ENCODE results near the gene AGAP1. TPM values are rescaled to one million over a fixed set of nuclear protein-coding genes. Genes with fewer than 3 reads are reported as not detected.

Gene AGAP1
- total RNA-seq, 1 experiment from 2014 or later, result 25.8 TPM

GRCh38 chr2:235836491-235836911, 342.7 kb downstream of the AGAP1 start:
- H2BK20ac ChIP-seq (ENCODE audit: low read depth, low read length, poor library complexity, severe bottlenecking), result no peak overlapping the region
- no peaks in the 10 kb centered on the region for H3K27me3 ChIP-seq (ENCODE audit: insufficient read depth, low read length)
- H4K91ac ChIP-seq (ENCODE audit: insufficient read length, low read depth, low read length), result no peak overlapping the region
- no CpG with 5 or more reads among the region's 7 CpGs for WGBS (ENCODE audit: extremely low coverage, insufficient read length, low lambda C conversion rate)
- no peak overlapping the region for H2AK5ac ChIP-seq (ENCODE audit: insufficient read length, low read length)
- no peak for TF ChIP-seq CTCF (conservative IDR thresholded peaks at IDR 0.05)
- Mint-ChIP-seq H3K36me3 (ENCODE audit: insufficient read depth in 1 of 3, low read depth in 3 of 3) (no peaks in the 10 kb centered on the region), H3K27ac (peak overlapping the region; percentile 20 to 73 (median 64); a peak in 2 of 7 replicates), H3K9me3 (no peaks in the 10 kb centered on the region), H3K4me1 (peaks cover 11 to 20% of the 10 kb centered on the region in 2 experiments), H3K4me3 (no peak overlapping the region), H3K27me3 (ENCODE audit: low read depth) (no peaks in the 10 kb centered on the region)
- no peak overlapping the region for H2BK5ac ChIP-seq (ENCODE audit: insufficient read length, low read length)
- H3K18ac ChIP-seq (ENCODE audit: insufficient read length, low read depth, low read length), result no peak overlapping the region
- H3K9me3 ChIP-seq (ENCODE audit: control insufficient read depth, low read depth, low read length), result no peaks in the 10 kb centered on the region
- no peak overlapping the region for H2BK12ac ChIP-seq (ENCODE audit: insufficient read length, low read depth, low read length)
- H3K79me1 ChIP-seq (ENCODE audit: insufficient read depth, low read depth, low read length, poor library complexity, severe bottlenecking), result no peaks in the 10 kb centered on the region
- no peak overlapping the region for H3K27ac ChIP-seq (ENCODE audit: insufficient read length, low read depth, low read length)
- H4K5ac ChIP-seq (ENCODE audit: insufficient read length, low read depth, low read length), result no peak overlapping the region
- H3K14ac ChIP-seq (ENCODE audit: insufficient read depth, low read length), result no peak overlapping the region
- no peak for DNase-seq
- no peaks in the 10 kb centered on the region for H3K23me2 ChIP-seq (ENCODE audit: insufficient read length, low read depth, low read length, poor library complexity, severe bottlenecking)
- no peak overlapping the region for H3K56ac ChIP-seq (ENCODE audit: insufficient read length, low read depth, low read length)
- H4K20me1 ChIP-seq (ENCODE audit: control insufficient read depth, insufficient read depth, insufficient read length), result no peaks in the 10 kb centered on the region
- no peaks in the 10 kb centered on the region; the same call in 1 of the 2 replicates for H3K79me2 ChIP-seq (ENCODE audit: insufficient read depth, low read length)
- H4K8ac ChIP-seq (replicated peaks; ENCODE audit: insufficient read length, low read depth, low read length), result no peak overlapping the region
- no peak overlapping the region for H3K4ac ChIP-seq (ENCODE audit: low read depth, low read length)
- H3K4me1 ChIP-seq (ENCODE audit: insufficient read depth, low read length), result no peaks in the 10 kb centered on the region
- no peak overlapping the region for H3K9ac ChIP-seq (ENCODE audit: extremely low read depth, insufficient read length, low read length)
- no peak overlapping the region for H3K23ac ChIP-seq (ENCODE audit: insufficient read length, low read depth, low read length)
- no peak overlapping the region for H2AFZ ChIP-seq (ENCODE audit: low read length)
- no peak overlapping the region for H3K4me2 ChIP-seq (ENCODE audit: insufficient read depth, insufficient read length, low read length)
- no peak overlapping the region for H2BK15ac ChIP-seq (ENCODE audit: low read depth, low read length)
- H3T11ph ChIP-seq (ENCODE audit: low read length), result no peak overlapping the region
- H2BK120ac ChIP-seq (ENCODE audit: low read depth, low read length, poor library complexity, severe bottlenecking), result no peak overlapping the region

Measured in H9 (cell line).